Skeletal muscle cell (primary cell): Measurements from ENCODE around the gene TWIST2.

ENCODE experiments used
- DNase-seq: peaks from one replicate; pipeline ENCODE4 v3.0.0-alpha.2; 2010; ENCODE audit warnings: low read depth
- H3K4me3 ChIP-seq: 2 replicates; pipeline ENCODE4 v1.5.1; 2011; ENCODE audit warnings: low read depth, mild to moderate bottlenecking, control low read depth, low read length, moderate library complexity

Gene TWIST2

DNA sequence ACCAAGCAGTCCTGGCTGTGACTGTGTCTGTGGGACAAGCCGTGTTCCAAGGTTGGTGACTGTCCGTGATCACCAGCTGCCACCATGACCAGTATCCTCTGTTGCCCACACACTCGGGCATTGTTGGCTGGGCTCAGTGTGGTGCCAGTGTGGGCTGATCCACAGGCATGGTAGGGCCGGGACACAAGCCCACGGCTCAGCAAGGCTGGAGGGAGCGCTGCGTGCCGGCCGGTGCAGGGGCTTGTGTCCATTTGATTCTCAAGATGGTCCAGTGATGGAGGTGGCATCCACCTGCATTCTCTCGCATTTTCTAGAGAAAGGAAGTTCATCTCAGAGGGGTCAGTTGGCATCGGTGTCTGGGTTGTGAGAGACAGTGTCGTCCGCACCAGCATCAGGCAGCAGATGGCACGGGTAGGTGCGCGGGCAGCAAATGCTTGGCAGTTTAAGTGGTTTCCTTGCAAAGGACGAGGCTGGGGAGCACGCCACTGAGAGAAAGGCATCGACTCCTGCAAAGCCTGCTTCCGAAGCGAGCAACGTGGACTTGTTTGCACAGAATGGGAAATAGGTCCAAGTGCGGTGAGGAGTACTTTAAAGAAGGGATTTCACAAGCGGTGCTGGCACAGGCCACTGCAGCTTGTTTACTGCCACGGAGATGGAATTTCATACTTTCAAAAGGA, 20.9 kb downstream of the TWIST2 start:
- H3K4me3 ChIP-seq, result no peak overlapping the region
- DNase-seq, result no peak

GRCh38 chr2:238869293-238870124, 21.6 kb downstream of the TWIST2 start:
- no peak overlapping the region for H3K4me3 ChIP-seq
- DNase-seq, result no peak

DNA sequence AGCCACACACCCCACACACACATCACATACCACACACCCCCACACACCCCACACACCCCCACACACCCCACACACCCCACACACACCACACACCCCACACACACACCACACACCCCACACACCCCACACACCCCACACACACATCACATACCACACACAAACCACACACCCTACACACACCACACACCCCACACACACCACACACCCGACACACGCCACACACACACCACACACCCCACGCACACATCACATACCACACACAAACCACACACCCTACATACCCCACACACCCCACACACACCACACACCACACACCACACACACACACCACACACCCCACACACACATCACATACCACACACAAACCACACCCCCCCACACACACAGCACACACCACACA, 22.4 kb downstream of the TWIST2 start:
- DNase-seq, result no peak
- H3K4me3 ChIP-seq, result no peak overlapping the region

GRCh38 chr2:238872026-238872425, 24.1 kb downstream of the TWIST2 start:
- DNase-seq, result no peak

DNA sequence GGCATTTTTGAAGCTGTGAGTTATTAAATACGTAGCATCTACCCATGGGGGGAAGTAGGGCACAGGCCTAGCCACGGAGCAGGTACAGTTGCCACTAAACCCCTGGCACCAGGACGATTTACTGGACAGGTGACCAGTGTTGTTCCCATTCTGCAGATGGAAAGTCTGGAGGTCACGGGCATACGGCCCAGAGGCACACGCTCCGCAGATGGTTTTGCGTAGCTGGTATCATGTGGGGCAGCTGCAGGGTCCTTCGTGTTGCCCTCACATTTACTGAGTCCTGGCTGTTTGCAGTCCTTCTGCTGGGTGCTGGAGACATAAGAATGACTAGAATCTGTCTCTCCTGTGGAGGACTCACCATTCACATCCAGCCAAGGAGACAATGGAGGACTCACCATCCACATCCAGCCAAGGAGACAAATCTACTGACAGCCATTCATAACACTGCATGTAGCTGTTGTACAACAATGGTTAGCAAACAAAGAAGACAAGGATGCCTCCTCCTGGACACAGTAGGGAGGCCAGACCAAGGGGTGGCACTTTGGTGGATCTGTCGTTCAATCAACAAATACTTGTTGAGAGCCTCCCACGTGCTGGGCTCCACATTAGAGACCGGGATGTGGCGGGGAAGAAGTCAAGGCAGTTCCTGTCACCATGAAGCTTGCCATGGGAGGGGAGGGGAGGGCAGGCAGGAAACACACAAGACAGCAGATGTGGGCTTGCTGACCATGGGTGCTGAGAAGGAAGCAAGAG, 24.9 kb downstream of the TWIST2 start:
- H3K4me3 ChIP-seq, result no peak overlapping the region
- no peak for DNase-seq

More at GRCh38 chr2:238872026-238872425, 24.1 kb downstream of the TWIST2 start:
- H3K4me3 ChIP-seq, result no peak overlapping the region

DNA sequence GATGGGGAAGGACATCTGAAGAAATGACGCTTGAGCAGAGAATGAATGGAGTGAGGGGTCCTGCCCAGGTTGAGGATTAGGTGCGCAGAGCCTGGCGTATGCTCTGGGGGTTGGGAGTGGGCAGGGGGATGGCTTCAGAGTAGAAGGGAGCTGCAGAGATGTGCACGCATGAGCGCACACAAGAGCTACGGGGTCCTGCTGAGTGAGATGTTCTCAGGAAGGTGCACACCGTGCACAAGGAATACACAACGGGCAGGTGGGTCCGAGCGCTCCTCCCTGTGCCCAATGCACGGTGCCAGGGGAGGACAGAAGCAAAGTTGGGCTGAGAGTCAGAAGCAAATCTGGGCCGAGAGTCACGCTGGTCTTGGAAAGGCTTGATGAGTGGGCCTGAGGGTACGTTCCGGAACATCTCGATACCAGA, 25.5 kb downstream of the TWIST2 start:
- no peak overlapping the region for H3K4me3 ChIP-seq
- DNase-seq, result no peak

GRCh38 chr2:238873841-238874240, 26.0 kb downstream of the TWIST2 start:
- H3K4me3 ChIP-seq, result no peak overlapping the region
- DNase-seq, result no peak

GRCh38 chr2:238874330-238875050, 26.6 kb downstream of the TWIST2 start:
- H3K4me3 ChIP-seq, result no peak overlapping the region
- DNase-seq, result no peak

DNA sequence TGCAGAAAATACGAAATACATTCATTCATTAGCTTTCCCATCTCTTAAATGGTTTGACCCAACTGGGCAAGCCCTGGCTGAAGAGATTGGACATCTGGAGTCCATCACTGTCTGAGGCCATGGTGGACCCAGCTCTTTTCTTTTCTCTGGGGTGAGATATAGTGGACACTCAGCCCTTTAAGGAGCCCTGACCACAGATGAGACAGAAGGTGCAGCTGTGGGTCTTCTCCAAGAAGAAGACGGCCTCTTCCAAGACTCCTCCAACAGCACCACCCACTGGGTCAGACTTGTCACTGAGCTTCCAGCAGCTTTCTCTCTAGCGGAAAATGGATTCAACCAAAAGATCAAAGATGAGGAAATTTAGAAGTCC, 27.2 kb downstream of the TWIST2 start:
- H3K4me3 ChIP-seq, result no peak overlapping the region
- DNase-seq, result no peak

DNA sequence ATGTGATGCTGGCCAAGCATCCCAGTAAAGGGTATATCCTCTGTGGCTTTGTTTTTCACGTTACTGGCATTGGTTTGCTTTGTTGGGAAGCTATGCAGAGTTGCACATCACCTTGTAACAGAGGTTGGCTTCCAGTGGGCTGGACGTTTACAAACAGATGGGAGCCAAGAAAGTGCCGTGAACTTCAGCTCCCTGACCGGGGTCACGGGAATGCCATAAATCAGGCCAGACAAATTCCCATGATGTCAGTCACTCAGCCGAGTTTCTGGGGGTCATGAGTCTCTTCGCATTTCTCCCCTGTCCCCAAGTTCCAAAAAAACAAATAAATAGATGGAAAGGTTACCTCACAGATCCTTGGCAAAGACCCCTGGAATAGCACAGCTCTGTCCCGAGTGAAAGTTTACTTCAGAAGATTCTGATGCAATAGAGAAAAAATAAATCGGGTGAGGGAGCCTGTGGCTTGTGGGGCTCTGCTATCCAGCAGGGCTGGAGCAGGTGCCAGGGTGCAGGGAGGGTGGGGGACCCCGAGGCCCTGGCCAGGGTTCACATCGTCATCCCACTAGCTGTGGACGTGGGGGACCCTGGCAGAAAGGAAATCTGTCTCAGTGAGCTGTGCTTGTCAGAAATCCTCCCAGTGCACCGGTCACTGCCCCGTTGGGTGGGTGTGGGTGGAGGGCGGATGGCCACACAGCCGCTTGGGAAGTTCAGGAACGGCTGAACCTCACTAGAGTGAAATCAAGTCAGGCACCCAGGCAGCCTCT, 27.8 kb downstream of the TWIST2 start:
- DNase-seq, result no peak

DNA sequence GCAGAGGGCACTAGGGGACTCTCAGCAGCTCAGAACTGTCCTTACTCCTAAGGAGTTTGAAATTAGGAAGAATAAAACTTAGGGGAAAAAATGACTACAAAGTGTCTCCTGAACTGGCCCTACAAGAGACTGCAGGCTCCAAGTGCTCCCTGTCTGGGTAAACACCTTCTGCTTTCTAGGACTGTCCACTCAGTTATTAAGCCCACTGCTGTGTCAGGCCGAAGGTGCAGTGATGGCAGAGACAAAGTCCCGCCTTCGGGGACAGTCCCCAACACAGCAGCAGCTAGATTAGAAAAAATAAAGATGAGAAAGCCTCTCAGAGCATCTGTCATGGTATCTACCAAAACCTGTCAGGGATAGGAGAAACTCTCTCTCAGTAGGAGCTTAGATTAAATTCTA, 28.3 kb downstream of the TWIST2 start:
- no peak for DNase-seq
- H3K4me3 ChIP-seq, result no peak overlapping the region

More for the DNA sequence above, 27.8 kb downstream of the TWIST2 start:
- no peak overlapping the region for H3K4me3 ChIP-seq

GRCh38 chr2:238878051-238878735, 30.3 kb downstream of the TWIST2 start:
- no peak for DNase-seq
- H3K4me3 ChIP-seq, result no peak overlapping the region

DNA sequence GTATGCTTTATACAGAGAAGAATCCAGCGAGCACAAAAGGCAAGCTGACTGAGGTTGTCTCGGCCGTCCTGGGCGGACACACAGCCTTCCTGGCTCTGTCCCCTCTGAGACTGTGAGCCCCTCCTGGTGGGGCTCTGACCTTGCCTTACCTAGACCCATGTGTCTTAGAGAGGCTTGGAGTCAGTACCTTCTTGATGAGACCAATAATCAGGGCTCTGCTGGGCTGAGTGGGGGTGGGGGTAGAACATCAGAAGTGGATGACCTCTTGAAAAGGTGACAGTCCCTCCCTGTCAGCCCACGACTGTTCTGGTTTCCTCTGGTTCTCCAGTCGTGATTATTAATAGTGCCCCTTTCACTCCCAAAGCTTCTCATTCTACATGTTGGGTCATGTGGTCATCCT, 31.2 kb downstream of the TWIST2 start:
- no peak overlapping the region for H3K4me3 ChIP-seq
- DNase-seq, result no peak

GRCh38 chr2:238879621-238880377, 31.9 kb downstream of the TWIST2 start:
- no peak for DNase-seq
- H3K4me3 ChIP-seq, result no peak overlapping the region

DNA sequence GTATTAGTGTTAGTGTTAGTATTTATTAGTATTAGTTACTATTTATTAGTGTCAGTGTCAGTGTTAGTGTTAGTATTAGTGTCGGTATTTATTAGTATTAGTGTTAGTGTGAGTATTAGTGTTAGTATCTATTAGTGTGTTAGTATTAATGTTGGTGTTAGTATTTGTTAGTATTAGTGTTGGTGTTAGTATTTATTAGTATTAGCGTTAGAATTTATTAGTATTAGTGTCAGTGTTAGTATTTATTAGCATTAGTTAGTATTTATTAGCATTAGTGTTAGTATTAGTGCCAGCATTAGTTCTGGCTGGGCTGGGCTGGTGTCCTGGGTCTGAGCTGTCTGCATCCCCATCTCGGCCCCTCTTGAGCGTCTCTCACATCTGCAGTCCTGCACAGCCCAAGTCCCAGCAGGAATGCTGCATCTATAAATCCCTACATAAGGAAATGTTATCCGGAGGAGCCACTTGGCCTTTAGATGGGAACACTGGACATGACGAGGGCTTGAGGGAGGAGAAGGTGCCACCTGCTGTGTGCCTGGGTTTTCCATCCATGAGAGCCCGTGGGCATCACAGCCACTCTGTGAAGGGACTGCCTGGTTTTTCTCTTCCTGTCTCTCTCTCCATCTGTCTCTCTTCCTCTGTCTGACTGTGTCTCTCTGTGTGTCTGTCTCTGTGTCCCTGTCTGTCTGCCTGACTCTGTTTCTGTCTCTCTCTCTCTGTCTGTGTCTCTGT, 33.6 kb downstream of the TWIST2 start:
- no peak overlapping the region for H3K4me3 ChIP-seq
- DNase-seq, result no peak

GRCh38 chr2:238882082-238882755, 34.3 kb downstream of the TWIST2 start:
- no peak overlapping the region for H3K4me3 ChIP-seq
- DNase-seq, result no peak
